HG03060 (cell line): ENCODE results near the gene ANGPTL8.

ENCODE experiments used
- ATAC-seq: cut with Tn5 transposase; IDR thresholded peaks from one replicate; pipeline ENCODE4 v1.9.1; 2021; ENCODE audit warnings: low read depth, moderate number of reproducible peaks; ENCODE audit not compliant: unreplicated experiment

ANGPTL8 gene

DNA sequence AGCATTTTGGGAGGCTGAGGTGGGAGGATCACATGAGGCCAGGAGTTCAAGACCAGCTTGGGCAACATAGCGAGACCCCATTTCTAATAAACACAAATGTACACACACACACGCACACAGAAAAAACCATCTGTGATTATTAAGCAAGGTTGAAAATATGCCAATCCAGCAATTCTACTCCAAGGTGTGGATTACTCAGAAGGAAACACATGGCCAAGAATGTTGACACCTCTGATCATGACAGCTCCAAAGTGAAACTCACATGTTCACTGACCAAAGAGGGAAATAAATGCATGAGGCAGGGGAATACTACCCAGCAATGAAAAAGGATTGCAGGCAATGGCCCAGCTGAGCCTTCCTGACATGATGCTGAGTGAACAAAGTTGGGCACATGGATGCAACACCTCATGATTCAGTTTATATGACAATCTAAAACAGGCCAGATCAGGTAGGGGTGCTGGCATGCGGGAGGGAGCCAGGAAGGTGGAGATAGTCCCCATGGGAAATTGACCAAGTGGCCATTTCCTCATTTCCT, 18.5 kb downstream of the ANGPTL8 start:
- no peak for ATAC-seq

GRCh38 chr19:11260996-11261395, 21.6 kb downstream of the ANGPTL8 start:
- ATAC-seq, result no peak

DNA sequence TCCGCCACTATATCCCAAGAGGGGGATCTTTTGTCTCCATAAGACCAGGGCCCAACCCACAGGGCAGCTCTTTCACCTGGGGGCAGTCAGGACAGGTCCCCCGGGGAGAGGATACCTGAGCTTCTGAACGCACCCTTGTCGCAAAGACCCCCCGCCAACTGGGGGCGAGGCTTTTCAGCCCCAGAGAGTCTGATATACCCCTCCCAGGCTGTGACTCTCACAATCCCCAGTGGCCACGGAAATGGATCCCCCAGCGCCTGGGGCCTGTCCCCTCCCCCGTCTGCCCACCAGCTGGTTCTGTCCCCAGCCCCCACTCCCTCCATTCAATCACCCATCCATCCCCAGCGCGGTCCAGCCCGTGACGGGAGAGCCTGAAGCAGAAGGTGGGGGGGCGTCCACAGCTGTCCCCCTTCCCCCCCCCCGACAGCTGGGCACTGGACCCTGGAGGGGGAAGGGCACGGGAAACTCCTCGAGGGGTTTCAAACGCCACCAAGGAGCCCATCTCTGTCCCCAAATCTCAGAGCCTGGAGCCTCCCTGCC, 22.1 kb downstream of the ANGPTL8 start:
- ATAC-seq, result no peak

DNA sequence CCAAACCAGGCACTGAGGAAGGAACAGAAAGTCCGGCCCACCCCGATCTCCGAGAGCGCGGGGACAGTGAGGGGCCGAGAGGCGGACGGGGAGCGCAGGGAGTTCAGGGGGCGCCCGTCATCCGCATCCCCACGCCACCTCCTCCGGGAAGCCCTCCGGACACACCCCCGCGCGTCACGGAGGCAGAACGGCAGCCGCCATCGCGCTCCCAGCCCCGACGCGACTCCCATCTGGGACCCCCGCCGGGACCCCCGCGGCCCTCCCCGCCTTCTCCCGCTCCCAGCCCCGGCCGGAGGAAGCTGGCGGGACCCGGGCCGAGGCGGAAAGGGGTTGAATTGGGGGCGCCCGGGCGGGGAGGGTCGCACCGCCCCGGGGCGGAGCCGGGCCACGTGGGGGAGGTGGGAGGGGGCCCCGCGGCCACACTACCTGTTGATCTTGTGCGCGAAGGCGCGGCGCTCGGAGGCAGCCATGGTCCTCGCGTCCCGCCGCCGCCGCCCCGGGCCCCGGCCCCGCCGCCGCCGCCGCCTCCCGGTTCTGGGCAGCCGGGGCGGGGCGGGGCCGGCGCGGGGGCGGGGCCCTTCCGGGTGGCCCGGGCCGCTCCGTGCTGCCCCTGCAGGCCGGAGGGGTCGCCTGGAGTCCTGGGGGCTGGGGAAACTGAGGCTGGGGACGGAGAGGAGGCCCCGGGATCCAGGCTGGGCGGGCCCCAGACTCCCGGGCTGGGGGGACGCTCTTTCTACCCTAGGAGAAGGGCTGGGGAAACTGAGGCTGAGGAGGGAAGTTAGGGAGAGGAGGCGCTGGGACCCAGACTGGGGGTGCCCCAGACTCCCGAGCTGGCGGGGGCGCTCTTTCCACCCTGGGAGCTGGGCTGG, 22.8 kb downstream of the ANGPTL8 start, which contains the start of gene DOCK6:
TSS of gene DOCK6 (minus strand) at position 554 of the 869 bp plus-strand sequence. CDS start at position 470, 84 bp downstream.
- ATAC-seq, result no peak

DNA sequence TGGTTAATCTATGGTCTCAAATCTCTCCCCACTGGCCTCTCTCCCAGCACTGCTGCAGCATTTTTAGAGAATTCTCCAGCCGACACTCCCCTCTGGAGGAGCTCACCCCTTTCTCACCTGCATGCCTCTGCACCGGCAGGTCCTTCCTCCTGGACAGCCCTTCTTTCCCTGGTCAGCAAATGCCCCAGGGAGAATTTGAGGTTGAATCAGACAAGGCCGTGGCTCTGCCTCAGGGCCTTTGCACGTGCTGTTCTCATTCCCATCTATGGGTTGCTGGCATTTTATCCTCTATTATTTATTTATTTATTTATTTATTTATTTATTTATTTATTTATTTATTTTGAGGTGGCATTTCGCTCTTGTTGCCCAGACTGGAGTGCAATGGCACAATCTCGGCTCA, 24.3 kb downstream of the ANGPTL8 start:
- no peak for ATAC-seq

DNA sequence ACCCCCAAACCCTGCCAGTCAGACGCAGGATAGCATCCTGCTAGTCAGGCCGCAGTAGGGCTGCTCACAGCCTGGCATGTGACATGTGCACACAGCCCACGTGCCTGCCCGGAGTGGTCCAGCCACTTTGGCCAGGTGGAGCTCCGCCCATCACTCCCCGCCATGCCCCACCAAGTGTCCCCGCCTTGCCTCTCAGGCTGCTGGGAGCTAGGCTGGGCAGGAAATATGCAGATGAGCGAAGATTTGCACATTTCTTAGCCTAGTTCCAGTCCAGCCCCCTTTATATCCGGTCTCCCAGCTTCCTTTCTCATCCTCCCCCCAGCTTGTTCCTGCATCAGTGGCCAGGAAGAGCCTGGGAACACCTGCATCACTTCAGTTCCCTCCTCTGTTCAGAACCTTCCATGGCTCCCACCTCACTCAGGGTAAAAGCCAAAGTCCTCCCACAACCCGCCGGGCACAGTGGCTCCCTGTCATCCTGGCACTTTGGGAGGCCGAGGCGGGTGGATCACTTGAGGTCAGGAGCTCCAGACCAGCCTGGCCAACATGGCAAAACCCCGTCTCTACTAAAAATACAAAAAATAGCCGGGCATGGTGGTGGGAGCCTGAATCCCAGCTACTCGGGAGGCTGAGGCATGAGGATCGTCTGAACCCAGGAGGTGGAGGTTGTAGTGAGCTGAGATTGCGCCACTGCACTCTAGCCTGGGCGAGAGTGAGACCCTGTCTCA, 25.2 kb downstream of the ANGPTL8 start:
- ATAC-seq, result no peak

DNA sequence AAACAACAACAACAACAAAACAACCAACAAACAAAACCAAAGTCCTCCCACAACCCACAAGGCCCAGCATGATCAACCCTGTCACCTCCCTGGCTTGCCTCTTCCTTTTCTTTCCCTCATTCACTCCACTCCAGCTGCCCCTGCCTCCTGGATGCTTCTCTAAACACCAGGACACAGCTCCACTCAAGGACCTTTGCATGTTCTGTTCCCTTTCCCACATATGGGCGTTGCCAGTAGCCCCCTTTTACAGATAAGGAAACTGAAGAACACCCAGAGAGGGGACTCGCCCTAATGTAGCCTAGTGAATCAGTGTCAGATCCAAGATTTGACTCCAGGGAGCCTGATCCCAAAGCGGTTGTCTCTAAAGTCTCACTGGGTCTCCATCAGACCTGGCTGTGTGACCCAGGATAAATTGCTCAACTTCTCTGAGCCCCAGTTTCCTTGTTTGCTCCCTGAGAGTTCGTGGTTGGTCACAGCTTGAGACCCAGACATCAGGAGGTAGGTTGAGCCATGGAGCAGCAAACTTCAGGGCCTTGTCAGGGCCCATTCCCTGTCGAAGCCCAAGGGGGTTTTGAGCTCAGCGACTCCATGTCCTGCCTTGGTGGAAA, 25.9 kb downstream of the ANGPTL8 start:
- no peak for ATAC-seq

DNA sequence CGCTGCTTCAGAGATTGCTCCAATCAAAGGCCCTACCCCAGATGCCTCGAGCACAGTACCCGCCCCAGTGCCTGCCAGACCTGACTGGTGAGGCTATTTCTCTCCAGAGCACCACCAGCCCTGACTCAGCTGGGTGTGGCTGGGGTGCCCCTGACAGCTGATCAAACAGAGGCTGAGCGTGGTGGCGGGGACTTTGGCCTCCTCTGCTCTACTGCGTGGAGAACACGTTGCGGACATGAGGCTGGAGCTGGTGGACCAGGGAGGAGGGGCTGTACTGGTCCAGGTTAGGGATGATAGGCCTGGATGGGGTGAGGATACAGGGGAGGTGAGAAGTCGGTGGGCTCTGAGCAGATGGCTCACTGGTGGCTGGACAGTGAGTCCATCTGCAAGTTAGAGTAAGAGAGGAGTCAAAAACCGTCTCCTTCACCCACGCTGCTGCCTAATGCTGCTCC, 26.4 kb downstream of the ANGPTL8 start:
- ATAC-seq, result no peak

GRCh38 chr19:11267316-11268085, 28.1 kb downstream of the ANGPTL8 start:
- no peak for ATAC-seq

DNA sequence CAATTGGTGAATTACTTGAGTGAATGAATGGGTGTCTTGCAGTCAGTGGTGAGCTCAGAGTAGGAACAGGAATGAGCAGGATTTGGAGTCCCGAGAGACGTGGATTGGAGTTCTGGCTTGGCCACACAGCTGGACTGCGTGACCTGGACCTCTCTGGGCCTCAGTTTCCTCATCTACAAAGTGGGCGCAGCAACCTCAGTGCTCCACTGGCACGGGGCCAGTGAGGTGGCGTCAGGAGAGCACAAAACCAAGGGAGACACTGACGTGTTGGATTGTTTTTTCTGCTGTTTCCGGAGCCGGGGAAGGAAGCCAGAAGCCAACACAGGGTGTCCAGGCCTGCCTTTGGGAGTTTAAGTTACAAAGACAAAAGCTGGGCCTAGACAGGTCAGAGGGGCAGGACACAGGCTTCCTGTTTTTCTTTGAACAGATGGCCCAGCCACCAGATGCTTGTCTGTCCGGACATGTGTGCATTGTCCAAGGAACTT, 29.4 kb downstream of the ANGPTL8 start:
- no peak for ATAC-seq

GRCh38 chr19:11269408-11269807, 30.0 kb downstream of the ANGPTL8 start:
- no peak for ATAC-seq

GRCh38 chr19:11273296-11273695, 33.9 kb downstream of the ANGPTL8 start:
- ATAC-seq, result no peak

DNA sequence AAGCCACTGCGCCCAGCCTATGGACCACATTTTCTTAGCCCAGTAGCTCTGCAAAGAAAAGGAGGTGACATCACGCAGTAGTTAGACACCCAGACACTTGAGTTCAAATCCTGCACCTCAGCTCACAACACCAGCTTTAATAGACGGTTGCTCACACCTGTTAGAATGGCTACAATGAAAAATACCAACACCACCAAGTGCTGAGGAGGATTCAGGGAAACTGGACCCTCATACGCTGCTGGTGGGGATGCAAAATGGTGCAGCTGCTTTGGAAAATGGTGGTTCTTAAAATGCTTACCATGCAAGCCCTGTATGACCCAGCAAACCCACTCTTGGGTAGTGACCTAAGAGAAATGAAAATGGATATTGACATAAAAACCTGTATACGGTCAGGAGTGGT, 34.6 kb downstream of the ANGPTL8 start:
- ATAC-seq, result no peak

DNA sequence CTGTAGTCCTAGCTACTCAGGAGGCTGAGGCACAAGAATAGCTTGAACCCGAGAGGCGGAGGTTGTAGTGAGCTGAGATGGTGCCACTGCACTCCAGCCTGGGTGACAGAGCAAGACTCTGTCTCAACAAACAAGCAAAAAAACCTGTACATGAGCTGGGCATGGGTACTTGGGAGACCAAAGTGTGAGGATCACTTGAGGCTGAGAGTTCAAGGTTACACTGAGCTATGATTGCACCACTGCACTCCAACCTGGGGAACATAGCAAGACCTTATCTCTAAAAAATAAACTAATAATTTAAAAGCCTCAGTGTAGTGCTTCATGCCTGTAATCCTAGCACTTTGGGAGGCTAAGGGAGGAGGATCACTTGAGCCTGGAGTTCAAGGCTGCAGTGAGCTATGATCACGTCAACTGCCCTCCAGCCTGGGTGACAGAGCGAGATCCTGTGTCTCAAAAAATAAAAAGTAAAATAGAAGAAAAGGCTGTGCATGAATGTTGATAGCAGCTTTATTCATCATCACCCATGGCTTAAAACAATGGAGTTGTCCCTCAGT, 35.2 kb downstream of the ANGPTL8 start:
- no peak for ATAC-seq

GRCh38 chr19:11278670-11279069, 39.3 kb downstream of the ANGPTL8 start:
- ATAC-seq, result no peak

GRCh38 chr19:11279505-11280236, 40.3 kb downstream of the ANGPTL8 start:
- no peak for ATAC-seq

DNA sequence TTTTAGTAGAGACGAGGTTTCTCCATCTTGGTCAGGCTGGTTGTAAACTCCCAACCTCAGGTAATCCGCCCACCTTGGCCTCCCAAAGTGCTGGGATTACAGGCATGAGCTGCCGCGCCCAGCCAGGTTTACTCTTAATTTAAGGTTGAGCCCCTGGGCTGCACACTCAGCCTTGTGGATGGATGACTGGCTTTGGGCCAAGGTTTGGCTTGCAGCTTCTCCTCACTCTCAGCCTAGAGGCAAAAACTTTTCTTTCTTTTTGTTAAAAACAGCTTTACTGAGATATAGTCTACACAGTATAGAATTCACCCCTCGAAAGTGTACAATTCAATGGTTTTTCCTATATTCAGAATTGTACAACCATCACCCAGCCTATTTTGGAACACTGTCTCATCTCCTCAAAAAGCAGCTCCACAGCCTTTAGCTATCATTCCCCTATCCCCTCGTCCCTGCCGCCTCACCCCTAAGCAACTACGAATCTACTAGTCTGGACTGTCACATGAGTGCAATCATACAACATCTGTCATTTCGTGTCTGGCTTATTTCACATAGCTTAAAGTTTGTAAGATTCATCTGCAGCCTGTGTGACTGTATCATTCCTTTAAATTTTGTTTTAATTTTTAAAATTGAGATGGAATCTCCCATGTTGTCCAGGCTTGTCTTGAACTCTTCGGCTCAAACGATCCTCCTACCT, 42.1 kb downstream of the ANGPTL8 start:
- ATAC-seq, result no peak

DNA sequence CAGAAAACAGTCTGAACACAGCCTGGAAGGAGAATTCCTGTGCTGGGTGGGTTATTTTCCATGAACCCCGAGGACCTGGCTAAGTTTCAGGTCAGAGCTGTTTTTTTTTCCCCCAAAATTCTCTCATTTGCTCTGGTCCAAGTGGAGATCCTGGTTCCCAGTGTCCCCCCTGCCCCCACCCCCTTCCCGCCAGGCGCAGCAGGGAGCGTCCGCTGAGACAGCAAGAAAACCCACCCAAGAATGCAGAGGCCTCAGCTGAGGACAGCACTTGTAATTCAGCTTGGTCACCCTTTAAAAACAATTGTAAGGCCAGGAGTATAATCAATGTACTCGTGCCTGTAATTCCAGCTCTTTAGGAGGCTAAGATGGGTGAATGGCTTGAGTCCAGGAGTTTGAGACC, 45.1 kb downstream of the ANGPTL8 start:
- no peak for ATAC-seq
